ENCODE data around the gene DLGAP3. TPM values are rescaled to one million over a fixed set of nuclear protein-coding genes. Genes with fewer than 3 reads are reported as not detected.

DLGAP3 gene
- total RNA-seq, 1 donor = not detected

DNA sequence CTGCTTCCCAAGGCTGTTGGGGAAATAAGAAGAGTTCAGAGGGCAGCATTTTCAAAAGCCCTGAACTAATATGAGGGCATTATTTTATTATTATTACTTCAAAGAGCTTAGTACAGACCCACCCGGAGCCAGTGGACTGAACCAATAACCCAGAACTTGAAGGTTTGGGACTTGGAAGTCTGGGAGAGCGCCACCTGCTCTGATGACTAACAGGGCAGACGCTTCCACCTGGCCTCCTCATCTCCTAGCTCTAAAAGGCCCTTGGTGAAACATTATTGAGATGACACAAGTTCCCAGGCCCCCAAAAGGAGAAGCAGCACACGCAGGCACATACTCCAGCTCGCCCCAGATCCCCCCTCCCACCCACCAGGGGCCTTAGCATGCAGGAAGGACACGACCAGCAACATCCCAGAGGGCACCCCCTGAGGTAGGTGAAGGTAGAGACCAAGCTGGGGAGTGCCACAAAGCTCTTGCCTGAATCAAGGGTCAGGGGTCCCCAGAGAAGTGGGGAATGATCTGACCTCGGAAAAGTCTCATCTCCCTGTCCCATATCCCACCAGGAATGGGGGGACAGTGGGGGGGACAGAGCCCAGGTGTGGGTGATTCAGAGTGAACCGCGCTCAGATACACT lies 1.3 kb downstream of the DLGAP3 start:
- peak; percentile 54 for DNase-seq (ENCODE audit: insufficient read length, low spot score, missing footprints)
- Histone ChIP-seq H4K20me1 (ENCODE audit: insufficient read depth, low read length) (no peaks in the 10 kb centered on the region), H3K36me3 (ENCODE audit: insufficient read depth, low read length) (no peaks in the 10 kb centered on the region), H2AFZ (ENCODE audit: low read length) (no peak overlapping the region), H3K4me1 (ENCODE audit: insufficient read depth, low read length) (no peaks in the 10 kb centered on the region), H3K4me2 (ENCODE audit: insufficient read depth, low read length) (no peak overlapping the region), H3K4me3 (ENCODE audit: insufficient read depth, low read length) (no peak overlapping the region), H3K27ac (ENCODE audit: low read depth, low read length) (no peak overlapping the region), H3K27me3 (ENCODE audit: insufficient read depth, low read length) (peaks cover 58% of the 10 kb centered on the region), H3K9me3 (ENCODE audit: low read depth, low read length) (no peaks in the 10 kb centered on the region), H3K79me2 (ENCODE audit: insufficient read depth, low read length) (no peaks in the 10 kb centered on the region)
- TF ChIP-seq, protein P1, sequence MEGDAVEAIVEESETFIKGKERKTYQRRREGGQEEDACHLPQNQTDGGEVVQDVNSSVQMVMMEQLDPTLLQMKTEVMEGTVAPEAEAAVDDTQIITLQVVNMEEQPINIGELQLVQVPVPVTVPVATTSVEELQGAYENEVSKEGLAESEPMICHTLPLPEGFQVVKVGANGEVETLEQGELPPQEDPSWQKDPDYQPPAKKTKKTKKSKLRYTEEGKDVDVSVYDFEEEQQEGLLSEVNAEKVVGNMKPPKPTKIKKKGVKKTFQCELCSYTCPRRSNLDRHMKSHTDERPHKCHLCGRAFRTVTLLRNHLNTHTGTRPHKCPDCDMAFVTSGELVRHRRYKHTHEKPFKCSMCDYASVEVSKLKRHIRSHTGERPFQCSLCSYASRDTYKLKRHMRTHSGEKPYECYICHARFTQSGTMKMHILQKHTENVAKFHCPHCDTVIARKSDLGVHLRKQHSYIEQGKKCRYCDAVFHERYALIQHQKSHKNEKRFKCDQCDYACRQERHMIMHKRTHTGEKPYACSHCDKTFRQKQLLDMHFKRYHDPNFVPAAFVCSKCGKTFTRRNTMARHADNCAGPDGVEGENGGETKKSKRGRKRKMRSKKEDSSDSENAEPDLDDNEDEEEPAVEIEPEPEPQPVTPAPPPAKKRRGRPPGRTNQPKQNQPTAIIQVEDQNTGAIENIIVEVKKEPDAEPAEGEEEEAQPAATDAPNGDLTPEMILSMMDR (IDR thresholded peaks at IDR 0.05; ENCODE audit: extremely low read depth, low read depth, low read length) = no peak

DNA sequence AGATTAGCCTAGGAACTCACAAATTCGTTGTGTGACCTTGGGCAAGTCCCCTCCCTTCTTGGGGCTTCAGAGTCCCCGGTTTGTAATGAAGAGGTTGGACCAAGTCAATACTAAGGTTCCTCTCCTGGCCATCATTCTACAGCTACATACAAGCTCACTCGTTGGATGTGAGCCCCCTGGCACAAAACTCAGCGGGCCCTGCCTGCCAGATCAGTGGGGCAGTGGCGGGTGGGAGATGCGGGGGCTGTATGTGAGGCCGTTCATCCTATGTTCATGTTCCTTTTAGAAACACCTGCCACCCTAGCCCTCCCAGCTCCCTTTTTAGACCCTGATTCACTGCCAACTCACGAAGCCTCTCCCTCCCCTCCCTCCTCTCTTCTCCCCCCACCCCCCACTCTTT lies 2.1 kb downstream of the DLGAP3 start:
- Histone ChIP-seq H3K79me2 (ENCODE audit: insufficient read depth, low read length) (no peaks in the 10 kb centered on the region), H3K4me2 (ENCODE audit: insufficient read depth, low read length) (no peak overlapping the region), H3K9me3 (ENCODE audit: low read depth, low read length) (no peaks in the 10 kb centered on the region), H3K4me1 (ENCODE audit: insufficient read depth, low read length) (no peaks in the 10 kb centered on the region), H2AFZ (ENCODE audit: low read length) (no peak overlapping the region), H3K27me3 (ENCODE audit: insufficient read depth, low read length) (peaks cover 58% of the 10 kb centered on the region), H3K4me3 (ENCODE audit: insufficient read depth, low read length) (no peak overlapping the region), H4K20me1 (ENCODE audit: insufficient read depth, low read length) (no peaks in the 10 kb centered on the region), H3K36me3 (ENCODE audit: insufficient read depth, low read length) (no peaks in the 10 kb centered on the region), H3K27ac (ENCODE audit: low read depth, low read length) (no peak overlapping the region)
- TF ChIP-seq, protein P1 (IDR thresholded peaks at IDR 0.05; ENCODE audit: extremely low read depth, low read depth, low read length) = no peak
- DNase-seq (ENCODE audit: insufficient read length, low spot score, missing footprints) = no peak

DNA sequence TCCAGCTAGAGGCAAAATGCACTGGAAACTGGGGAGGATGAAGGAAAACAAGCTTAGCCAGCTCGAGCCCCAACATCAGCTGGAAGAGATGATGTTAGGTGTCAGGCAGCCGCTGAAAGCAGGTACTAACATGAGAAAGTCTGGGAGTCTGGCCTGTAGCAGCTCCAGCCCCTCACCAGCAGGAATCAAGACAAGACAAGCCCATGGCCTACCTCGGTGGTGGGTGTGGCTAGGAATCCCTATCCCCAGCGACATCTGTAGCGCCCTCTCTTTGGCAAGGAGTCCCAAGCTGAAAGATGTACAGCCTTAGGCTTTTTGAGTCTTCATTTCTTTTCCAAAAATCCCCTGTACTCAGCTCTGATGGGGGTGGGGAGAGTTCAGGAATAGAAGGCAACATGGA lies 2.6 kb downstream of the DLGAP3 start:
- TF ChIP-seq, protein P1 (IDR thresholded peaks at IDR 0.05; ENCODE audit: extremely low read depth, low read depth, low read length) = no peak
- Histone ChIP-seq H3K27me3 (ENCODE audit: insufficient read depth, low read length) (peaks cover 55% of the 10 kb centered on the region), H2AFZ (ENCODE audit: low read length) (no peak overlapping the region), H3K27ac (ENCODE audit: low read depth, low read length) (no peak overlapping the region), H3K9me3 (ENCODE audit: low read depth, low read length) (no peaks in the 10 kb centered on the region), H3K36me3 (ENCODE audit: insufficient read depth, low read length) (no peaks in the 10 kb centered on the region), H4K20me1 (ENCODE audit: insufficient read depth, low read length) (no peaks in the 10 kb centered on the region), H3K79me2 (ENCODE audit: insufficient read depth, low read length) (no peaks in the 10 kb centered on the region), H3K4me1 (ENCODE audit: insufficient read depth, low read length) (no peaks in the 10 kb centered on the region), H3K4me3 (ENCODE audit: insufficient read depth, low read length) (no peak overlapping the region), H3K4me2 (ENCODE audit: insufficient read depth, low read length) (no peak overlapping the region)
- no peak for DNase-seq (ENCODE audit: insufficient read length, low spot score, missing footprints)

DNA sequence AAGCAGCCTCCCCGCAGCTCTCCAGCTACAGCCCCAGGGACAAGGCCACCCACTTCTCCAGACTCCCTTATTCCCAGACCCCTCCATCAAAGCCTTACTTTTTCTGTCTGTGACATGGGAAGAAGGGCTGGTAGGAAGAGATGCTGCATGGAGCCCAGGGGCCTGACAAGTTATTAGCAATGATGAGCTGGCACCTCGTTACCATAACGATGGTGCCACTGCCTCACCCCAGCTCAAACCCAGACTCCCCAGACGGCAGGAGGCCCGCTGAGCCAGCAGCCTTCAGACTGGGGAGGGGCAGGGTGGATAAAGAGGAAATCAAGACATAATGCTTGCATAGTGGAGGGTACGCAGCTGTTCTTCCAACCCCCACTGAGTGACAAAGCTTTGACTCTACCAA lies 3.3 kb downstream of the DLGAP3 start:
- H3K79me2 ChIP-seq (ENCODE audit: insufficient read depth, low read length) = no peaks in the 10 kb centered on the region
- no peak overlapping the region for H3K4me2 ChIP-seq (ENCODE audit: insufficient read depth, low read length)
- no peaks in the 10 kb centered on the region for H3K4me1 ChIP-seq (ENCODE audit: insufficient read depth, low read length)
- H3K27me3 ChIP-seq (ENCODE audit: insufficient read depth, low read length) = peaks cover 49% of the 10 kb centered on the region
- no peaks in the 10 kb centered on the region for H3K9me3 ChIP-seq (ENCODE audit: low read depth, low read length)
- DNase-seq (ENCODE audit: insufficient read length, low spot score, missing footprints) = peak; percentile 65
- H2AFZ ChIP-seq (ENCODE audit: low read length) = no peak overlapping the region
- no peak overlapping the region for H3K4me3 ChIP-seq (ENCODE audit: insufficient read depth, low read length)
- H3K27ac ChIP-seq (ENCODE audit: low read depth, low read length) = no peak overlapping the region
- H3K36me3 ChIP-seq (ENCODE audit: insufficient read depth, low read length) = no peaks in the 10 kb centered on the region
- TF ChIP-seq, protein P1 (IDR thresholded peaks at IDR 0.05; ENCODE audit: extremely low read depth, low read depth, low read length) = no peak
- H4K20me1 ChIP-seq (ENCODE audit: insufficient read depth, low read length) = no peaks in the 10 kb centered on the region
